Adrenal gland (tissue), 5 donors: Measurements from ENCODE around the gene ISL2.

Experiments
- POLR2A ChIP-seq, 2 donors: fragments of 450-650 bp; IDR thresholded peaks; one replicate each; pipeline ENCODE4 v1.6.1; 2017; ENCODE audit warnings: antibody characterized with exemption in 2 of 2, mild to moderate bottlenecking in 2 of 2, moderate library complexity in 1 of 2
- TF ChIP-seq, protein P1 (sequence below), 6 experiments: fragments of 450-650 bp in 4 of 6; fragments of 200-600 bp in 2 of 6; sonication (generic) in 1 of 6; IDR thresholded peaks; 1 replicate in 5 of 6; 2 replicates in 1 of 6; pipeline versions ENCODE4 v1.5.1 to v1.8.0; 2016 to 2021; ENCODE audit warnings: antibody characterized with exemption in 6 of 6, mild to moderate bottlenecking in 2 of 6, moderate library complexity in 1 of 6
- donor health status: DM: no; HTN: no; CAD: no.

DNA sequence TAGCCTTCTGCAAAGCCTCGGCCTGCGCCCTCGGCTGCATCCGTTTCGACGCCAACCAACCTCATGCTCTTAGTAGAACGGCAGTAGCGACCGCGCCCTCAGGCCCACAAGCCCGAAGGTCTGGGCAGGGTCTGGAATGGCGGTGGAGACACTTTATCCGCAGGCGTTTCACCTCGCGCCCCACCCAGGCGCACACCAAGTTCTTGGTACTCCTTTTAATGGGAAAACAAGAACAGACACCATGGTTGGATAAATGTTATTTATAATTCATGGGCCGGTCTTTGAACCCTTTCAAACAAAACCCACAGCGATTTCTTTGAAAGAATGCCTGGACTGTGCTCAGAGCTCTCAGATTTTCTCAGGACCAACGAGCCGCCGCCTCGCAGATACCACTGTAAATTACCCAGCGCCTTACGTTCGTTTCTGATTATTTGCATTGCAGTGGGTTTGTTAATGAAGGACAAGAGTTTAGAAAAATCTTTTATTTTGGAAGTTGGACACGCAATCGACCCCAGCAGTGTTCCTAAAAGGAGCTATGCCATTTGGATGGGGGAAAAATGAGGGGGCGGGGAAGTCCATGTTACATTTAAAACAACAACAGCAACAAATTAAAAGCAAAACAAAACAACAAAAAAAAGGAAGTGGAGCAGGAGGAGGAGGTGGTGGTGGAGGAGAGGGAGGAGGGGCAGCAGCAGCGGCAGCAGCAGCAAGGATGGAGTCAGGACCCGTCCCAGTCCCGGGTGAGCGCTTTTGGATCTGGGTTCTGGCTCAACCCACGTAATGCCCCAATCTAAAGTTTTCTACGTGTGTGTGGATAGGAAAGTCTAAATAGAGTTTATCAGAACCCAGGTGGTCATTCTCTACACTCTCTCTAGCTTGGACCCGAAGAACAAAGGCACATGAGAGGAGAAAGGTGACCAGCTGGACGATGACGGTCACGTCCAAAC lies 993 bp upstream of the ISL2 start:
- TF ChIP-seq, protein P1, sequence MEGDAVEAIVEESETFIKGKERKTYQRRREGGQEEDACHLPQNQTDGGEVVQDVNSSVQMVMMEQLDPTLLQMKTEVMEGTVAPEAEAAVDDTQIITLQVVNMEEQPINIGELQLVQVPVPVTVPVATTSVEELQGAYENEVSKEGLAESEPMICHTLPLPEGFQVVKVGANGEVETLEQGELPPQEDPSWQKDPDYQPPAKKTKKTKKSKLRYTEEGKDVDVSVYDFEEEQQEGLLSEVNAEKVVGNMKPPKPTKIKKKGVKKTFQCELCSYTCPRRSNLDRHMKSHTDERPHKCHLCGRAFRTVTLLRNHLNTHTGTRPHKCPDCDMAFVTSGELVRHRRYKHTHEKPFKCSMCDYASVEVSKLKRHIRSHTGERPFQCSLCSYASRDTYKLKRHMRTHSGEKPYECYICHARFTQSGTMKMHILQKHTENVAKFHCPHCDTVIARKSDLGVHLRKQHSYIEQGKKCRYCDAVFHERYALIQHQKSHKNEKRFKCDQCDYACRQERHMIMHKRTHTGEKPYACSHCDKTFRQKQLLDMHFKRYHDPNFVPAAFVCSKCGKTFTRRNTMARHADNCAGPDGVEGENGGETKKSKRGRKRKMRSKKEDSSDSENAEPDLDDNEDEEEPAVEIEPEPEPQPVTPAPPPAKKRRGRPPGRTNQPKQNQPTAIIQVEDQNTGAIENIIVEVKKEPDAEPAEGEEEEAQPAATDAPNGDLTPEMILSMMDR (IDR thresholded peaks at IDR 0.05), result no peak
- no peak for TF ChIP-seq POLR2A (IDR thresholded peaks at IDR 0.05)
